Measurements from ENCODE around the gene ZNF580. TPM values are rescaled to one million over a fixed set of nuclear protein-coding genes. Genes with fewer than 3 reads are reported as not detected.

Gene ZNF580
- total RNA-seq, 1 donor from 2014 or later = 79.8 TPM

DNA sequence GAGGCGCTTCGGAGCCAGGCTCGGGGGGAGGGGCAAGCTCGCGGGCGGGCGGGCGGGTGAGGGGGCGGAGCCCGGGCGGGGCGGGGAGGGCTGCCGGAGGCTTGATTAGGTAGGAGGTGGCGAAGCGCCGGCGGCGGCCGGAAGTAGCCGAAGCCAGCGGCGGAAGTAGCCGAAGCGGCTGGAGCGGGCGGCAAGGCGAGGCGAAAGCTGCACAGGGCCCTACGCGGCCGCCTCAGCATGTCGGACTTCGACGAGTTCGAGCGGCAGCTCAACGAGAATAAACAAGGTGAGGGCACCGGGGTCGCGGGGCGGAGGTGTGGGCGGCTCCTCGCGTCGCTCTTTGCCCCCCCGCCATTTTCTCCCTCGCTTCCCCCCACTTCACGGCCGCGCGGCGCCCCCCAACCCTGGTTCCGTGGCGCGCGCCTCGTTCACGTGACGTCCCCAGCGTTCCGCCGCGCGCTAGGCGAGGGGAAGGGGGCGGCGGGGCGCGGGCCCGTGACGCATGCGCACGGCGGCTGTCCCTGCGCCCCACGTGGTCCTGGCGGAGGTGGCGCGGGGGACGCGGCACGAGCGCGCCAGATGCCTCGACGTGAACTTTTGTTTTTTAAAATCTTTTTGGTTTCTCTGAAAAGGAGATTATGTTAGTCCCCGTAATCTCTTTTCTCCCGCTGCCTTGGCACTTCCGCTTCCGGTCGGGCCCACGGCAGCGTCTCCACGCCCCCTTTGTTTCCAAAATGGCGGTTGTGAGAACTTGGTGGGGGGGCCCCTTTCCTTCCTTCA, 14.3 kb downstream of the ZNF580 start, which contains the start of gene U2AF2:
U2AF2 (plus strand) TSS at position 168 of the 780 bp plus-strand sequence; CDS start at position 238, 70 bp downstream.
- TF ChIP-seq, protein P1, sequence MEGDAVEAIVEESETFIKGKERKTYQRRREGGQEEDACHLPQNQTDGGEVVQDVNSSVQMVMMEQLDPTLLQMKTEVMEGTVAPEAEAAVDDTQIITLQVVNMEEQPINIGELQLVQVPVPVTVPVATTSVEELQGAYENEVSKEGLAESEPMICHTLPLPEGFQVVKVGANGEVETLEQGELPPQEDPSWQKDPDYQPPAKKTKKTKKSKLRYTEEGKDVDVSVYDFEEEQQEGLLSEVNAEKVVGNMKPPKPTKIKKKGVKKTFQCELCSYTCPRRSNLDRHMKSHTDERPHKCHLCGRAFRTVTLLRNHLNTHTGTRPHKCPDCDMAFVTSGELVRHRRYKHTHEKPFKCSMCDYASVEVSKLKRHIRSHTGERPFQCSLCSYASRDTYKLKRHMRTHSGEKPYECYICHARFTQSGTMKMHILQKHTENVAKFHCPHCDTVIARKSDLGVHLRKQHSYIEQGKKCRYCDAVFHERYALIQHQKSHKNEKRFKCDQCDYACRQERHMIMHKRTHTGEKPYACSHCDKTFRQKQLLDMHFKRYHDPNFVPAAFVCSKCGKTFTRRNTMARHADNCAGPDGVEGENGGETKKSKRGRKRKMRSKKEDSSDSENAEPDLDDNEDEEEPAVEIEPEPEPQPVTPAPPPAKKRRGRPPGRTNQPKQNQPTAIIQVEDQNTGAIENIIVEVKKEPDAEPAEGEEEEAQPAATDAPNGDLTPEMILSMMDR (IDR thresholded peaks at IDR 0.05) = no peak
- peak within 1 kb of the TSS; percentile 96 for H3K4me3 Mint-ChIP-seq (ENCODE audit: unreplicated experiment)
- DNase-seq (ENCODE audit: extremely low spot score, unreplicated experiment) = peak; percentile 99
- H3K27me3 Mint-ChIP-seq (ENCODE audit: unreplicated experiment) = no peaks in the 10 kb centered on the region
- peaks cover 43% of the 10 kb centered on the region for H3K4me1 Mint-ChIP-seq (ENCODE audit: unreplicated experiment)
- no peaks in the 10 kb centered on the region for H3K9me3 Mint-ChIP-seq (ENCODE audit: unreplicated experiment)
- peak within 1 kb of the TSS; percentile 100 for H3K27ac Mint-ChIP-seq (ENCODE audit: unreplicated experiment)
- peaks cover 13% of the 10 kb centered on the region for H3K36me3 Mint-ChIP-seq (ENCODE audit: unreplicated experiment)

DNA sequence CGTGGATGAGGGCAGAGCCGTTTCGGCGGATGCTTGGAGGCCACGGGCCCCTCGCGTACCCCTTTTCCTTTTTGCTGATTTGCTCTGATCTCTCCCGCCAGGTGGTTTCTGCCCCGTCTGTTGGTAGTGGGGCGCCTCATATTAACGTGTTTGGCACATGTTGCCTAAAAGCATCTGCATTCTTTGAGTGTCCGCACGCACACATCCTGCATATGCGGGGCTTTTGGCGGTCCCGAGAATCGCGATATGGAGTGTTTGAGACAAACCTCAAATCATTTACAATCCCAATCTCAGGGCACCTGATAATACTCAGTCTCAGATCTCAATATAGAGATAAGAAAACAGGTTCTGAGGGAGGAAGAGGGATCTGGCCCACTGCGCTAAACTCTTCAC, 14.8 kb downstream of the ZNF580 start:
- Mint-ChIP-seq H3K36me3 (ENCODE audit: unreplicated experiment) (peaks cover 8% of the 10 kb centered on the region), H3K27me3 (ENCODE audit: unreplicated experiment) (no peaks in the 10 kb centered on the region), H3K4me3 (ENCODE audit: unreplicated experiment) (peak overlapping the region; percentile 96), H3K4me1 (ENCODE audit: unreplicated experiment) (peaks cover 37% of the 10 kb centered on the region), H3K9me3 (ENCODE audit: unreplicated experiment) (no peaks in the 10 kb centered on the region), H3K27ac (ENCODE audit: unreplicated experiment) (peak overlapping the region; percentile 92)
- no peak for DNase-seq (ENCODE audit: extremely low spot score, unreplicated experiment)
- TF ChIP-seq, protein P1 (IDR thresholded peaks at IDR 0.05) = no peak

DNA sequence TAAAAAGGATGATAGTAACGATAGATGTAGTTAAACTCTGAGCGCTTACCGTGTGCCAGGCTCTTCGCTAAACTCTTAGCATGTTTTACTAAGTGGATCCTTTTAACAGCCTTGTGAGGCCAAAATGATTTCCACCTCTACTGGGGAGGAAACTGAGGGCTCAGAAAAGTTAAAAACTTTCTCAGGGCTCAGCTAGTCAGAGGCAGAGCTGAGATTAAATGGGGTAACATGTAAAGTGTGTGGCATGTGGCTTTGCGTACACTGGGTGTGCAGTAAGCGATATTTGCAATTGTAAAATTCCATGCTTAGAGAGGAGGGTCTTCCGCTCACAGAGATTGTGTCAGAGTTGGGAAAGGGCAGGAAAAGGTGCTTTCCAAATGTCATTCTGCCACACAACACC, 15.8 kb downstream of the ZNF580 start:
- peak overlapping the region; percentile 92 for H3K27ac Mint-ChIP-seq (ENCODE audit: unreplicated experiment)
- H3K27me3 Mint-ChIP-seq (ENCODE audit: unreplicated experiment) = no peaks in the 10 kb centered on the region
- peaks cover 4% of the 10 kb centered on the region for H3K36me3 Mint-ChIP-seq (ENCODE audit: unreplicated experiment)
- DNase-seq (ENCODE audit: extremely low spot score, unreplicated experiment) = no peak
- no peaks in the 10 kb centered on the region for H3K9me3 Mint-ChIP-seq (ENCODE audit: unreplicated experiment)
- peak overlapping the region; percentile 96 for H3K4me3 Mint-ChIP-seq (ENCODE audit: unreplicated experiment)
- H3K4me1 Mint-ChIP-seq (ENCODE audit: unreplicated experiment) = peaks cover 34% of the 10 kb centered on the region
- TF ChIP-seq, protein P1 (IDR thresholded peaks at IDR 0.05) = no peak

DNA sequence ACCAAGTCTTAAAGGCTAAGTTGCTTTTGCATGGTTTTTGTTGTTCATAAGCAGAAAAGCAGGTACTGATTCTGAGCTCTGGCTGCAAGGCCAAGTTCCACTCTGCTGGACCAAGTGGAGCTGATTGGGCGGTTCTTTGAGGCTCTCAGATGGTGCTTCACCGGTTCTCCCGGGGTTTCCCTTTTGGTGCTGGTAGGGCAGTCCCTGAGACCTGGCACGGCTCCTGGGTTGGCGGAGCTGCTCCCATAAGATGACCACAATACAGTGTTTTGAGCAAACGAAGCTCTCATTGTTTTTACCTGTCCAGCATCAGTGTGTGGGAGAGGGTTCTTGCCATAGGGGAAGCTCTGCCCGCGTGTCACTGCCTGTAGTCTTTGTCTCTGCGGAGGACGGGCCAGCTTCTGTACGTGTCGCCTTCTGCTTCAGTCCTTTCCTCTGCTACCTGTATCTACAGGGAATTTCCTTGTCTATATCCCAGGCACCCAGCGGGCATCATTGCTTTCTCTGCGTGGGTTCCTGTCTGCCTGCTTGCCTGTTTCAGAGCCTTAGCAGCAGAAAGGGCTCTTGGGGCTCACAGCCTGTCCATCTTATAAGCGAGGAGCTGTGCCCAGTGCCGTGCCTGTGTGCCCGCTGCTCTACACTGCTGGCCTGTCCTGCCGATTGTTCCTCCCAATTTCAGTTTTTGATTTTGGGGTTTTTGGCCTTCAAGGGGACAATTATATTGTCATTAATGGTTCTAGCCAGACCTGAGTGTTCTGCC, 16.4 kb downstream of the ZNF580 start:
- H3K27ac Mint-ChIP-seq (ENCODE audit: unreplicated experiment) = no peak overlapping the region
- DNase-seq (ENCODE audit: extremely low spot score, unreplicated experiment) = no peak
- peaks cover 7% of the 10 kb centered on the region for H3K36me3 Mint-ChIP-seq (ENCODE audit: unreplicated experiment)
- no peaks in the 10 kb centered on the region for H3K27me3 Mint-ChIP-seq (ENCODE audit: unreplicated experiment)
- TF ChIP-seq, protein P1 (IDR thresholded peaks at IDR 0.05) = no peak
- H3K4me3 Mint-ChIP-seq (ENCODE audit: unreplicated experiment) = peak overlapping the region; percentile 58
- no peaks in the 10 kb centered on the region for H3K9me3 Mint-ChIP-seq (ENCODE audit: unreplicated experiment)
- H3K4me1 Mint-ChIP-seq (ENCODE audit: unreplicated experiment) = peaks cover 34% of the 10 kb centered on the region
